Measurements from ENCODE around the gene PCNX1. TPM values are rescaled to one million over a fixed set of nuclear protein-coding genes. Genes with fewer than 3 reads are reported as not detected.

PCNX1 gene
- total and polyA plus RNA-seq, 2 experiments from 2014 or later = 10.0 to 64.2 TPM

- WGBS (ENCODE audit: low lambda C conversion rate, missing lambda C conversion rate) = 17% methylated on average over 1 of the region's 1 CpG
- Histone ChIP-seq H3K9me2 (replicated peaks; ENCODE audit: insufficient read depth) (no peaks in the 10 kb centered on the region), H3K27me3 (no peaks in the 10 kb centered on the region), H3K4me2 (no peak overlapping the region), H3K9me3 (ENCODE audit: low read depth) (no peaks in the 10 kb centered on the region), H4K20me1 (ENCODE audit: insufficient read depth, poor library complexity, severe bottlenecking) (no peaks in the 10 kb centered on the region), H2AFZ (no peak overlapping the region), H3K79me2 (no peaks in the 10 kb centered on the region), H3K4me1 (ENCODE audit: insufficient read depth) (no peaks in the 10 kb centered on the region), H3K36me3 (replicated peaks; ENCODE audit: insufficient read depth, low read depth) (no peaks in the 10 kb centered on the region), H3K4me3 (no peak overlapping the region), H3K27ac (no peak overlapping the region)
- TF ChIP-seq EZH2 (IDR thresholded peaks at IDR 0.05; ENCODE audit: borderline replicate concordance) = no peak
- no peak for TF ChIP-seq EZH2phosphoT487 (IDR thresholded peaks at IDR 0.05; ENCODE audit: low read depth, severe bottlenecking, unreplicated experiment)
- no peak for TF ChIP-seq CTCF (IDR thresholded peaks at IDR 0.05; ENCODE audit: poor library complexity)
- no peak for DNase-seq (ENCODE audit: low spot score)
These were observed 114.2 kb downstream of the PCNX1 start for GRCh38 chr14:71021347-71022011.

- Histone ChIP-seq H4K20me1 (ENCODE audit: insufficient read depth, poor library complexity, severe bottlenecking) (no peaks in the 10 kb centered on the region), H3K79me2 (no peaks in the 10 kb centered on the region), H2AFZ (no peak overlapping the region), H3K36me3 (replicated peaks; ENCODE audit: insufficient read depth, low read depth) (no peaks in the 10 kb centered on the region), H3K4me2 (no peak overlapping the region), H3K9me3 (ENCODE audit: low read depth) (no peaks in the 10 kb centered on the region), H3K9me2 (replicated peaks; ENCODE audit: insufficient read depth) (no peaks in the 10 kb centered on the region), H3K27ac (no peak overlapping the region), H3K4me1 (ENCODE audit: insufficient read depth) (no peaks in the 10 kb centered on the region), H3K4me3 (no peak overlapping the region), H3K27me3 (no peaks in the 10 kb centered on the region)
- 87% methylated on average over 3 of the region's 3 CpGs for WGBS (ENCODE audit: low lambda C conversion rate, missing lambda C conversion rate)
- TF ChIP-seq CTCF (IDR thresholded peaks at IDR 0.05; ENCODE audit: poor library complexity) = no peak
- no peak for TF ChIP-seq EZH2phosphoT487 (IDR thresholded peaks at IDR 0.05; ENCODE audit: low read depth, severe bottlenecking, unreplicated experiment)
- TF ChIP-seq EZH2 (IDR thresholded peaks at IDR 0.05; ENCODE audit: borderline replicate concordance) = no peak
- DNase-seq (ENCODE audit: low spot score) = no peak
These were observed 115.0 kb downstream of the PCNX1 start for GRCh38 chr14:71022012-71022869.

- Histone ChIP-seq H3K4me1 (ENCODE audit: insufficient read depth) (no peaks in the 10 kb centered on the region), H4K20me1 (ENCODE audit: insufficient read depth, poor library complexity, severe bottlenecking) (no peaks in the 10 kb centered on the region), H3K4me3 (no peak overlapping the region), H3K36me3 (replicated peaks; ENCODE audit: insufficient read depth, low read depth) (no peaks in the 10 kb centered on the region), H3K9me3 (ENCODE audit: low read depth) (no peaks in the 10 kb centered on the region), H3K4me2 (no peak overlapping the region), H2AFZ (no peak overlapping the region), H3K9me2 (replicated peaks; ENCODE audit: insufficient read depth) (no peaks in the 10 kb centered on the region), H3K27me3 (no peaks in the 10 kb centered on the region), H3K27ac (no peak overlapping the region), H3K79me2 (no peaks in the 10 kb centered on the region)
- DNase-seq (ENCODE audit: low spot score) = no peak
- TF ChIP-seq EZH2phosphoT487 (IDR thresholded peaks at IDR 0.05; ENCODE audit: low read depth, severe bottlenecking, unreplicated experiment) = no peak
These were observed 115.7 kb downstream of the PCNX1 start for GRCh38 chr14:71022939-71023338.

- Histone ChIP-seq H3K9me2 (replicated peaks; ENCODE audit: insufficient read depth) (no peaks in the 10 kb centered on the region), H4K20me1 (ENCODE audit: insufficient read depth, poor library complexity, severe bottlenecking) (no peaks in the 10 kb centered on the region), H3K27me3 (no peaks in the 10 kb centered on the region), H3K4me2 (no peak overlapping the region), H3K27ac (no peak overlapping the region), H3K79me2 (no peaks in the 10 kb centered on the region), H3K36me3 (replicated peaks; ENCODE audit: insufficient read depth, low read depth) (no peaks in the 10 kb centered on the region), H3K4me3 (no peak overlapping the region), H2AFZ (no peak overlapping the region), H3K9me3 (ENCODE audit: low read depth) (no peaks in the 10 kb centered on the region), H3K4me1 (ENCODE audit: insufficient read depth) (no peaks in the 10 kb centered on the region)
- 94% methylated on average over 2 of the region's 2 CpGs for WGBS (ENCODE audit: low lambda C conversion rate, missing lambda C conversion rate)
- TF ChIP-seq CTCF (IDR thresholded peaks at IDR 0.05; ENCODE audit: poor library complexity) (no peak), EZH2phosphoT487 (IDR thresholded peaks at IDR 0.05; ENCODE audit: low read depth, severe bottlenecking, unreplicated experiment) (no peak), EZH2 (IDR thresholded peaks at IDR 0.05; ENCODE audit: borderline replicate concordance) (no peak)
- DNase-seq (ENCODE audit: low spot score) = no peak
These were observed 122.0 kb downstream of the PCNX1 start for GRCh38 chr14:71029236-71029781.

All from hepatocyte (in vitro differentiated cells).